Adrenal gland (tissue), 12 donors: ENCODE measurements around the gene TACR2. TPM values are rescaled to one million over a fixed set of nuclear protein-coding genes. Genes with fewer than 3 reads are reported as not detected.

Source experiments
- DNase-seq, 7 donors: peaks; one replicate each; pipeline ENCODE4 v3.0.0-alpha.2; 2019 to 2020
- H3K27ac ChIP-seq, 5 donors: fragments of 200-600 bp; sonication (generic) in 4 of 5; 1 replicate in 3 of 5; 2 replicates in 2 of 5; pipeline versions ENCODE4 v1.5.1 to v1.8.0; 2016 to 2020; ENCODE audit warnings: mild to moderate bottlenecking in 1 of 5
- H3K27me3 ChIP-seq: fragments of 200-600 bp; 2 replicates; pipeline ENCODE4 v1.8.0; 2021
- H3K36me3 ChIP-seq, 2 donors: fragments of 200-600 bp; replicated peaks in 1 of 2; 1 replicate in 1 of 2; 2 replicates in 1 of 2; pipeline versions ENCODE4 v1.5.1 to v1.8.0; 2018 to 2022
- H3K4me1 ChIP-seq, 2 donors: fragments of 200-600 bp; replicated peaks in 1 of 2; 1 replicate in 1 of 2; 2 replicates in 1 of 2; pipeline versions ENCODE4 v1.5.1 to v1.8.0; 2018 to 2021
- H3K4me3 ChIP-seq, 4 donors: fragments of 200-600 bp; sonication (generic) in 3 of 4; one replicate each; pipeline ENCODE4 v1.5.1; 2016 to 2018
- H3K9me3 ChIP-seq, 3 donors: fragments of 200-600 bp; sonication (generic) in 1 of 3; replicated peaks in 1 of 3; 1 replicate in 2 of 3; 2 replicates in 1 of 3; pipeline versions ENCODE4 v1.5.1 to v1.8.0; 2016 to 2021
- POLR2A ChIP-seq, 2 donors: fragments of 450-650 bp; IDR thresholded peaks; one replicate each; pipeline ENCODE4 v1.6.1; 2017; ENCODE audit warnings: antibody characterized with exemption in 2 of 2, mild to moderate bottlenecking in 2 of 2, moderate library complexity in 1 of 2
- WGBS, 4 donors: extraction: QIAGEN DNeasy Blood & Tissue Kit in 2 of 4; methylation state at CpG; one replicate each; pipeline versions ENCODE4 v1.1.5 to v1.1.7; 2013 to 2017; 5-methylcytosine and 5-hydroxymethylcytosine counted together
- intact Hi-C, 2 donors: fragments of 100-400 bp; cut with DNase I; formaldehyde crosslinking; loops; one replicate each; pipeline versions ENCODE4 v1.14.1 to v1.15.0; 2022 to 2023
- polyA plus RNA-seq, 3 donors: library from polyadenylated mRNA; stranded (reverse); fragments of 200-250 nt in 2 of 3; fragments of 350-450 nt in 1 of 3; fragmentation: Illumina TruSeq in 1 of 3; extraction: RNeasy Lipid Tissue Mini Kit (QIAGEN cat#74804) in 1 of 3; gene quantifications; one replicate each; pipeline ENCODE4 v1.2.3, GENCODE V29; 2013 to 2014
- total RNA-seq, 9 donors: library from RNA; depleted of rRNA in 4 of 9; stranded (reverse); fragments of >200 nt in 4 of 9; fragments of 120-200 nt in 1 of 9; fragmentation: NEBNext Ultra II Directional in 1 of 9; extraction: Animal tissue kit (Norgen Biotek cat#: 25700) in 1 of 9; gene quantifications; one replicate each; pipeline versions ENCODE4 v1.1.0 to v1.2.4, GENCODE V29; 2013 to 2023
- TF ChIP-seq, protein P1 (sequence below), 6 experiments: fragments of 450-650 bp in 4 of 6; fragments of 200-600 bp in 2 of 6; sonication (generic) in 1 of 6; IDR thresholded peaks; 1 replicate in 5 of 6; 2 replicates in 1 of 6; pipeline versions ENCODE4 v1.5.1 to v1.8.0; 2016 to 2021; ENCODE audit warnings: antibody characterized with exemption in 6 of 6, mild to moderate bottlenecking in 2 of 6, moderate library complexity in 1 of 6
- donor health status: healthy with polysubstance abuse.
- donor health status: Bipolar disorder and iron deficiency.
- donor health status: DM: yes; HTN: yes; CAD: no.
- donor health status: DM: no; HTN: no; CAD: no.
- donor health status: DM: no; HTN: no; CAD: no.
- donor health status: DM: yes; HTN: yes; CAD: no.

The TACR2 gene
- total and polyA plus RNA-seq, 12 donors = 0.11 to 0.55 (median 0.35) TPM; not detected in 3

DNA sequence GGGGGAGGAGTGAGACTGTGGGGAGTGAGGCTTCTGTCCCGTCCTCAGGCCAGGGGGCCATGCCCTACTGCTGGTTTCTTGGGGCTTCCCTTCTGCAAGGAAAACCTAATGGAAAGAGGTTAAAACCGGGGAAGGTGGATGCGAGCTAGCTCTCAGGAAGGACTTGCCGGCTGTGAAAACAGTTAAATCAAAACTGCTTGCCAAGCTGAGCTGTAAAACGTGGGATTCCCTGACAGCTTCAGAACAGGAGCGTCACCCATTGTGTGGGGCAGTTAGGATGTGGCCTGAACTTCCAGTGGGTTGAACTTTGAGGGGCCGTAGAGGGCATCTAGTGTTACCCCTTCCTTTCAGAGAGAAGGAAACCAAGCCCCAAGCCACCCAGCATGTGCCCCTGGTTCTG lies 47.7 kb upstream of the TACR2 start:
- H3K4me3 ChIP-seq = no peak overlapping the region
- intact Hi-C loops = no loop called here
- WGBS, 4 donors = 68 to 80% (median 74%) methylated on average over 5 to 7 of the region's 7 CpGs
- no peak for TF ChIP-seq POLR2A (IDR thresholded peaks at IDR 0.05)
- TF ChIP-seq, protein P1, sequence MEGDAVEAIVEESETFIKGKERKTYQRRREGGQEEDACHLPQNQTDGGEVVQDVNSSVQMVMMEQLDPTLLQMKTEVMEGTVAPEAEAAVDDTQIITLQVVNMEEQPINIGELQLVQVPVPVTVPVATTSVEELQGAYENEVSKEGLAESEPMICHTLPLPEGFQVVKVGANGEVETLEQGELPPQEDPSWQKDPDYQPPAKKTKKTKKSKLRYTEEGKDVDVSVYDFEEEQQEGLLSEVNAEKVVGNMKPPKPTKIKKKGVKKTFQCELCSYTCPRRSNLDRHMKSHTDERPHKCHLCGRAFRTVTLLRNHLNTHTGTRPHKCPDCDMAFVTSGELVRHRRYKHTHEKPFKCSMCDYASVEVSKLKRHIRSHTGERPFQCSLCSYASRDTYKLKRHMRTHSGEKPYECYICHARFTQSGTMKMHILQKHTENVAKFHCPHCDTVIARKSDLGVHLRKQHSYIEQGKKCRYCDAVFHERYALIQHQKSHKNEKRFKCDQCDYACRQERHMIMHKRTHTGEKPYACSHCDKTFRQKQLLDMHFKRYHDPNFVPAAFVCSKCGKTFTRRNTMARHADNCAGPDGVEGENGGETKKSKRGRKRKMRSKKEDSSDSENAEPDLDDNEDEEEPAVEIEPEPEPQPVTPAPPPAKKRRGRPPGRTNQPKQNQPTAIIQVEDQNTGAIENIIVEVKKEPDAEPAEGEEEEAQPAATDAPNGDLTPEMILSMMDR (IDR thresholded peaks at IDR 0.05) = no peak
- H3K4me1 ChIP-seq = peaks cover 5 to 30% of the 10 kb centered on the region in 2 donors
- H3K9me3 ChIP-seq = no peaks in the 10 kb centered on the region
- no peaks in the 10 kb centered on the region for H3K27me3 ChIP-seq
- H3K27ac ChIP-seq = peak overlapping the region in 3 of 5 donors; percentile 43 to 69 (median 62)
- H3K36me3 ChIP-seq = no peaks in the 10 kb centered on the region
- DNase-seq = no peak

DNA sequence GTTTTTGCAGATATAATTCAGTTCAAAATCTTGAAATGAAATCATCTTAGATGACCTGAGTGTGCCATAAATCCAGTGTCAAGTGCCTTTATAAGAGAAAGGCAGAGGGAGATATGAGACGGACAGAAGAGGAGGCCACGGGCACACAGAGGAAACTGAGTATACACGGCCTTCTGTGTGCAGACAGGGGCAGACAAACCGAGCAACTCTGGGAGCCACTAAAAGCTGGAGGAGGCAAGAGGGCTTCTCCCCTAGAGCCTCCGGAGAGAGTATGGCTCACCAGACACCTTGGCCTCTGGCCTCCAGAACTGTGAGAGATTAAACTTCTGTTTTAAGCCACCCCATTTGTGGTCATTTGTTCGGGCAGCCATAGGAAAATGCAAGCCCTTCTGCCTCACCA lies 47.2 kb upstream of the TACR2 start:
- Histone ChIP-seq H3K4me1 (peaks cover 5 to 30% of the 10 kb centered on the region in 2 donors), H3K27ac (peak overlapping the region in 2 of 5 donors; percentile 45 to 69), H3K4me3 (no peak overlapping the region), H3K36me3 (no peaks in the 10 kb centered on the region), H3K27me3 (no peaks in the 10 kb centered on the region), H3K9me3 (no peaks in the 10 kb centered on the region)
- DNase-seq = no peak
- 80 to 96% (median 83%) methylated on average over 6 of the region's 6 CpGs for WGBS, 4 donors
- TF ChIP-seq, protein P1 (IDR thresholded peaks at IDR 0.05) = no peak
- TF ChIP-seq POLR2A (IDR thresholded peaks at IDR 0.05) = no peak
- intact Hi-C loops = no loop called here

DNA sequence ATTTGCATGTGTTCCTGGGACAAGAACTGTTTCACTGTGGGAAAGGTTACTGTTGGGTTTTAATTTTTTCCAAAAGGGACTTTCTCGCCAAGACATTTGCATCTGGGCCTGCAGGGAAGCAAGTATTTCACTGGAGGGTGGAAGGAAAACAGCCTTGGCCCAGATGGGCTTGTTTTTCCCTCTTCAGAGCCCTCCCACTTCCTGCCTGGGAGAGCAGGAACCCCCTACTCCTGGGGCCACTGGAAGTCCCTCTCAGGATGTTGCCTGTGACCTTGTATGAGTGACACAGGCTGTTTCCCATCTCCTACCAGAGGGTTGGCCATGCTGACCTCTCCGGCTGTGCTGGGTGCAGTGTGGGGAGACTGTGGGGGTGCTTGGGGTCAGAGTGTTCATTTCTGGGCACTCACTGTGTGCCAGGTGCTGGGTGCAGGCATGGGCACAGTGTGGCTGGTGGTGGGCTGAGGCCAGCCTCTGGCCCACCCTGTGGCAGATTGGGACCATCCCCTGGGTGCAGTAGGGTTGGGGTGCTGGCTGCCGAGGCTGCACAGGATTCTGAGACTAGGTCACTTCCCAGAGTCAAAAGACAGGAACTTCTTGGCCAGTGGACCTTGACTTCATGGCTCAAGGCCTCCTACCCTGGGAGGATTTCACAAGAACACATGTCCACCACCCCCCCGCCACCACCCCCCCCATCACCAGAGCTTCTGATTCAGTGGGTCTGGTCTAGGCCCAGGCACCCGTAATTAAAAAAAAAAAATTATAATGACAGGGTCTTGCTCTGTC lies 44.7 kb upstream of the TACR2 start:
- Histone ChIP-seq H3K36me3 (no peaks in the 10 kb centered on the region), H3K4me3 (no peak overlapping the region), H3K27me3 (no peaks in the 10 kb centered on the region), H3K4me1 (peaks cover 11 to 30% of the 10 kb centered on the region in 2 donors), H3K9me3 (no peaks in the 10 kb centered on the region), H3K27ac (peak overlapping the region in 2 of 5 donors; percentile 47 to 78)
- no peak for DNase-seq
- WGBS, 4 donors = 50 to 63% (median 55%) methylated on average over 4 to 5 of the region's 5 CpGs
- intact Hi-C loops = no loop called here
- TF ChIP-seq, protein P1 (IDR thresholded peaks at IDR 0.05) = no peak
- no peak for TF ChIP-seq POLR2A (IDR thresholded peaks at IDR 0.05)

DNA sequence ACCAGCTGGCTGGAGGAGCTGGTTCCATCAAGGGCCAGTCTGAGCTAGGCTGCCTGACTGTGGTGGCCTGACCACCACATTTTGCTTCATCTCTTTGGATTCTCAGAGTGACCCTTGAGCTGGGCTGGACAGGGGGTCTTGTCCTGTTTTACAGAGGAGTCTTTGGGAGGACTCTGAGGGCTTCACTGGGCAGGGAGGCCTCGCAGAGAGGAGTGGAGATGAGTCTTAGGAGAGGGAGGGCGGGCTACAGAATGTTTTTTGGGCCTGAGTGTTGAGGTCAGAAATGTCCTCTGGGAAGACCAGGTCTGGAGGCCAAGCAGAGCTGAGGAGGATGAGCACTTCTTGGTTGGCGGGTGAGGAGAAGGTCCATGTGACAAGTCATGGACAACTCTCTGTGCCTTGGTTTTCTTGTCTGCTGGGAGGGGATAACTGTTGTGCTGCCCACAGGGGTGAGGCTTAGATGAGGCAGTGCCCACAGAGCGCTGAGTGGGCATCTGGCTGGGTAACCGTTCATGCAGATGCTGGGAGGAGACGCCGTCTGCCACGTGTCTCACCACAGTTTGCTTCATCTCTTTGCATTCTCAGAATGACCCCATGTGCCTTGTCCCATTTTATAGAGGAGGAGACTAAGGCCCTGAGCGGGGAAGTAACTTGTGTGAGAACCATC lies 44.0 kb upstream of the TACR2 start:
- no peak overlapping the region for H3K4me3 ChIP-seq
- intact Hi-C loops = no loop called here
- H3K27ac ChIP-seq = peak overlapping the region in 2 of 5 donors; percentile 26 to 78
- 82 to 92% (median 87%) methylated on average over 9 of the region's 9 CpGs for WGBS, 4 donors
- TF ChIP-seq, protein P1 (IDR thresholded peaks at IDR 0.05) = no peak
- TF ChIP-seq POLR2A (IDR thresholded peaks at IDR 0.05) = no peak
- no peaks in the 10 kb centered on the region for H3K36me3 ChIP-seq
- H3K27me3 ChIP-seq = no peaks in the 10 kb centered on the region
- no peak for DNase-seq
- H3K9me3 ChIP-seq = no peaks in the 10 kb centered on the region
- H3K4me1 ChIP-seq = peaks cover 11 to 30% of the 10 kb centered on the region in 2 donors
